ENCODE measurements around the gene FAM210B.
"Not testable (repeated sequence)": the region's sequence is repeated elsewhere in the genome, so short reads cannot be mapped to it uniquely, and the experiment has no call there.

Gene FAM210B

GRCh38 chr20:56393653-56394052, 34.9 kb downstream of the FAM210B start:
- no peak for FAIRE-seq

GRCh38 chr20:56395166-56395565, 36.4 kb downstream of the FAM210B start:
- FAIRE-seq: no peak

GRCh38 chr20:56400001-56400640, 41.3 kb downstream of the FAM210B start:
- FAIRE-seq: peak; percentile 68

DNA sequence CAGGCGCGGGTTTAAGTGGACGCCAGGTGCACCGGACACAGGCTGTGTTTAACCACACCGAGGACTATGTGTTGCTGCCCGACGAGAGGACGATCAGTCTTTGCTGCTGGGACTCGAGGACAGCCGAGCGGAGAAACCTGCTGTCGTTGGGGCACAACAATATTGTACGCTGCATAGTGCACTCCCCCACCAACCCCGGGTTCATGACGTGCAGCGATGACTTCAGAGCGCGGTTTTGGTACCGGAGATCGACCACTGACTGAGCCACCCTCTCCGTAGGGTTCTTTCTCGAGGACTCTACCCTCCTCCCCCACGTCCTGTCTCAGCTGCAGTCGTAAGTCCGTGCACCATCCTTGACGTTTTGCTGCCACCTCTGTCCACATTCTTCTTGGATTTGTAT, 44.7 kb downstream of the FAM210B start:
- FAIRE-seq: no peak

DNA sequence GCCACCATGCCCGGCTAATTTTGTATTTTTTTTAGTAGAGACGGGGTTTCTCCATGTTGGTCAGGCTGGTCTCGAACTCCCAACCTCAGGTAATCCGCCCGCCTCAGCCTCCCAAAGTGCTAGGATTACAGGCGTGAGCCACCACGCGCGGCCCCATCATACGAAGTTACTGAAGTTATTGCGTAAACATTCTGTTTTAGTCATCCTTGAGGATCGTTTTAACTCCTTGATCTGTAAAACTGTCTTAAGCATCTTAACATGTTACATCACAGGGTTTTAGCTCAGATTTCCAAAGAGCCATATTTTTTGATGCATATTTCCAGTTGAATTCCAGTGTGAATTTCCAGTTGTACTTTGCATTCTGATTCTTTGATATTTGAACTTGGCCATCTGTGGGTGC, 46.6 kb downstream of the FAM210B start:
- not testable (repeated sequence) for FAIRE-seq

DNA sequence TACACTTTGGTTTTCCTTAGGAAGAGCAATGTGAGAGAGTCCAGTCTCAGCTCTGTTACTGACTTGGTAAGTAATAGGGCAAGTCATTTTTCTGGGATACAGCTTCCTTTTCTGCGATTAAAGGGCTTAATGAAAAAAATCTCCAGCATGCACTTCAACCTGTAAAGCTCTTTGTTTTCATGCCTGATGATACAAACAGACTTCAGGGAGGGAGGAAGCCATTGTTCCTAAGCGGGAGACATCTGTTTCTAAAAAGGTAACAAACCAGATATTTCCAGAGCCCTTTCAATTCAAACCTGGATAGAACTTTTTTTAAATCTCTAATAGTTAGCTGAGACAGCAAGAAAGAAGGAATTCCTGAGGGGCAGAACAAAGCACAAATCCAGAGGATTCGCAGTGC, 48.1 kb downstream of the FAM210B start:
- FAIRE-seq: no peak

GRCh38 chr20:56409521-56409920, 50.7 kb downstream of the FAM210B start:
- no peak for FAIRE-seq

GRCh38 chr20:56409956-56410355, 51.2 kb downstream of the FAM210B start:
- no peak for FAIRE-seq

GRCh38 chr20:56411287-56411686, 52.5 kb downstream of the FAM210B start:
- FAIRE-seq: not testable (repeated sequence)

GRCh38 chr20:56411759-56412472, 53.1 kb downstream of the FAM210B start, which contains the start of gene CASS4:
Gene CASS4, plus strand, starts transcription at chr20:56412260. Its CDS starts 199 bp downstream, at chr20:56412459.
- no peak for FAIRE-seq

GRCh38 chr20:56412473-56412790, 53.7 kb downstream of the FAM210B start:
- FAIRE-seq: no peak

DNA sequence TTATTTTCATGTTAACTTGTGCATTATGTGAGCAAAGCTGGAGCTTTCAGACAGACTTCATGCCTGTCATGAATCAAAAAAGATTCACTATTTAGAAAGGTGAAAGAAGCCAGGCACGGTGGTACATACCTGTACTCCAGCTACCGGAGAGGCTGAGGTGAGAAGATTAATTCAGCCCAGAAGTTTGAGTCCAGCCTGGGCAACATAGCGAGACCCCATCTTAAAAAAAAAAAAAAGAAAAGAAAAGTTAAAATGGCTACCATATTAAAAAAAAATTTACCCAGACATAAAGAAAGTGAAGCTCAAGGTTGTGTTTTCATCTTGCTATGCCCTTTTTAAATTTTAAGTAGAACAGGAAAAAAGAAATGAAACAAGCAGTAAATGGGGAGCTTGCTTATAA, 54.2 kb downstream of the FAM210B start:
- FAIRE-seq: no peak

GRCh38 chr20:56414842-56415765, 56.3 kb downstream of the FAM210B start:
- FAIRE-seq: no peak

- no peak for FAIRE-seq
Observed at GRCh38 chr20:56417402-56417801, 58.6 kb downstream of the FAM210B start.

DNA sequence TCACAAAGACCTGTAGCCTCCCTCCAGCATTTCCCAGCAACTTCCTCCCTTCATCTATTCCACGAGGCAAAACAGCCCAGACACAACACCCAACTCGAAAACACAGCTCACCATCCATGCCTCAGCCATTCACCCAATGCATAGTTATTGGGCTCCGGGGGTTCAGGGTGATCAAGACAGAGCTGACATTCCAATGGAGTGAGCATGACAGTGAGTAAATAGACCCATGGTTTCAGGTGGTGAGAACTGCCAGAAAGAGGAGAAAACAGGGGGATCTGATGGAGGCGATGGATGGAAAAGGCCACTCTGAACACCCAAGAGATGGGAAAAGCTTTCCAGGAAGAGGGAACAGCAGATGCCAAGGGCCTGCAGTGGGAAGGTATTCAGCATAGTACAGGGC, 59.1 kb downstream of the FAM210B start:
- no peak for FAIRE-seq
